T-helper 1 cell (primary cell): ENCODE results near the gene GOLGA6L6.
"Not testable (repeated sequence)": the region's sequence is repeated elsewhere in the genome, so short reads cannot be mapped to it uniquely, and the experiment has no call there.

Source experiments
- DNase-seq, 5 donors: peaks; one replicate each; pipeline ENCODE4 v3.0.0-alpha.2; 2012 to 2020
- total RNA-seq, 4 donors: gene quantifications; one replicate each; lab custom pipeline; 2026; lab: John Stamatoyannopoulos, UW

GOLGA6L6 gene
- 0 reads per million in 4 donors for total RNA-seq

GRCh38 chr15:20541700-20542099, at the start of gene GOLGA6L6:
TSS of gene GOLGA6L6 (minus strand) at chr15:20541800. CDS start at chr15:20541709, 91 bp downstream.
- DNase-seq: not testable (repeated sequence)

GRCh38 chr15:20590069-20590468, 48.5 kb upstream of the GOLGA6L6 start:
- DNase-seq: not testable (repeated sequence)

GRCh38 chr15:20586821-20587220, 45.2 kb upstream of the GOLGA6L6 start:
- DNase-seq: not testable (repeated sequence)

GRCh38 chr15:20582726-20583115, 41.1 kb upstream of the GOLGA6L6 start:
- DNase-seq: not testable (repeated sequence)

GRCh38 chr15:20582109-20582725, 40.6 kb upstream of the GOLGA6L6 start:
- DNase-seq: not testable (repeated sequence)

- not testable (repeated sequence) for DNase-seq
Observed at GRCh38 chr15:20581261-20582108, 39.9 kb upstream of the GOLGA6L6 start.

GRCh38 chr15:20579662-20580061, 38.1 kb upstream of the GOLGA6L6 start:
- DNase-seq: not testable (repeated sequence)

GRCh38 chr15:20551289-20551688, 9.7 kb upstream of the GOLGA6L6 start:
- not testable (repeated sequence) for DNase-seq

GRCh38 chr15:20505926-20506658, 35.5 kb downstream of the GOLGA6L6 start:
- not testable (repeated sequence) for DNase-seq

- not testable (repeated sequence) for DNase-seq
Observed at GRCh38 chr15:20502839-20503238, 38.8 kb downstream of the GOLGA6L6 start.

GRCh38 chr15:20501512-20502222, 39.9 kb downstream of the GOLGA6L6 start:
- not testable (repeated sequence) for DNase-seq

GRCh38 chr15:20497781-20498180, 43.8 kb downstream of the GOLGA6L6 start:
- peak in 1 of 5 donors; percentile 0 for DNase-seq

GRCh38 chr15:20493035-20493434, 48.6 kb downstream of the GOLGA6L6 start:
- DNase-seq: not testable (repeated sequence)

- DNase-seq: not testable (repeated sequence)
Observed at GRCh38 chr15:20492598-20492997, 49.0 kb downstream of the GOLGA6L6 start.

- not testable (repeated sequence) for DNase-seq
Observed at GRCh38 chr15:20489320-20489719, 52.3 kb downstream of the GOLGA6L6 start.
